ENCODE results near the gene PLXNA4.

PLXNA4 gene

GRCh38 chr7:132429181-132429580 is 147.1 kb downstream of the PLXNA4 start:
- no peak for DNase-seq (ENCODE audit: low read depth in 1 of 2, low spot score in 1 of 2)
- H3K27ac ChIP-seq (replicated peaks) = no peak overlapping the region
- H3K4me3 ChIP-seq (replicated peaks; ENCODE audit: insufficient read depth, low read length) = no peak overlapping the region
- TF ChIP-seq SPI1 (IDR thresholded peaks at IDR 0.05; ENCODE audit: borderline replicate concordance, low read depth) = no peak
- TF ChIP-seq GABPA (IDR thresholded peaks at IDR 0.05; ENCODE audit: low read depth) = no peak
- TF ChIP-seq POLR2AphosphoS5 (IDR thresholded peaks at IDR 0.05; ENCODE audit: low read depth) = no peak
- no peak for TF ChIP-seq REST (IDR thresholded peaks at IDR 0.05; ENCODE audit: insufficient replicate concordance, low read depth)
- no peak for TF ChIP-seq CTCF (IDR thresholded peaks at IDR 0.05; ENCODE audit: insufficient read depth, low read length)
- no peaks in the 10 kb centered on the region for H3K27me3 ChIP-seq (ENCODE audit: insufficient read depth, poor library complexity, severe bottlenecking)

GRCh38 chr7:132428247-132428919 is 147.9 kb downstream of the PLXNA4 start:
- Histone ChIP-seq H3K4me3 (replicated peaks; ENCODE audit: insufficient read depth, low read length) (no peak overlapping the region), H3K27me3 (ENCODE audit: insufficient read depth, poor library complexity, severe bottlenecking) (no peaks in the 10 kb centered on the region), H3K27ac (replicated peaks) (no peak overlapping the region)
- DNase-seq (ENCODE audit: low read depth in 1 of 2, low spot score in 1 of 2) = no peak
- TF ChIP-seq CTCF (IDR thresholded peaks at IDR 0.05; ENCODE audit: insufficient read depth, low read length) (no peak), GABPA (IDR thresholded peaks at IDR 0.05; ENCODE audit: low read depth) (no peak), REST (IDR thresholded peaks at IDR 0.05; ENCODE audit: insufficient replicate concordance, low read depth) (no peak), POLR2AphosphoS5 (IDR thresholded peaks at IDR 0.05; ENCODE audit: low read depth) (no peak), SPI1 (IDR thresholded peaks at IDR 0.05; ENCODE audit: borderline replicate concordance, low read depth) (no peak)

- Histone ChIP-seq H3K4me3 (replicated peaks; ENCODE audit: insufficient read depth, low read length) (no peak overlapping the region), H3K27me3 (ENCODE audit: insufficient read depth, poor library complexity, severe bottlenecking) (no peaks in the 10 kb centered on the region), H3K27ac (replicated peaks) (no peak overlapping the region)
- TF ChIP-seq REST (IDR thresholded peaks at IDR 0.05; ENCODE audit: insufficient replicate concordance, low read depth) (no peak), SPI1 (IDR thresholded peaks at IDR 0.05; ENCODE audit: borderline replicate concordance, low read depth) (no peak), POLR2AphosphoS5 (IDR thresholded peaks at IDR 0.05; ENCODE audit: low read depth) (no peak), GABPA (IDR thresholded peaks at IDR 0.05; ENCODE audit: low read depth) (no peak), CTCF (IDR thresholded peaks at IDR 0.05; ENCODE audit: insufficient read depth, low read length) (no peak)
- no peak for DNase-seq (ENCODE audit: low read depth in 1 of 2, low spot score in 1 of 2)
These were observed 150.3 kb downstream of the PLXNA4 start for GRCh38 chr7:132425942-132426341.
